ENCODE measurements around the gene ATXN7. TPM values are rescaled to one million over a fixed set of nuclear protein-coding genes. Genes with fewer than 3 reads are reported as not detected.

Gene ATXN7
- total RNA-seq, 2 experiments from 2014 or later = 289 to 304 TPM

GRCh38 chr3:64037084-64037483 is 173.4 kb downstream of the ATXN7 start:
- no peaks in the 10 kb centered on the region for H3K4me1 ChIP-seq (ENCODE audit: insufficient read depth, low read length)
- no peaks in the 10 kb centered on the region for H3K9me3 ChIP-seq (ENCODE audit: control insufficient read depth in 1 of 2, insufficient read depth in 1 of 2, low read length in 2 of 2)
- Mint-ChIP-seq H3K27ac (no peak overlapping the region), H3K9me3 (no peaks in the 10 kb centered on the region), H3K36me3 (ENCODE audit: low read depth) (no peaks in the 10 kb centered on the region), H3K27me3 (peaks cover 25% of the 10 kb centered on the region), H3K4me1 (ENCODE audit: low read depth) (no peaks in the 10 kb centered on the region), H3K4me3 (no peak overlapping the region)
- H3K36me3 ChIP-seq (ENCODE audit: insufficient read depth, low read length) = no peaks in the 10 kb centered on the region
- DNase-seq (no peak), ATAC-seq (ENCODE audit: poor library complexity) (no peak)
- POLR2A ChIA-PET = no interaction called here
- intact Hi-C loops (cut with DNase I, micrococcal nuclease) = no loop called here
- H3K4me3 ChIP-seq (ENCODE audit: low read length) = no peak overlapping the region
- no peak for TF ChIP-seq CTCF (IDR thresholded peaks at IDR 0.05)
- CTCF ChIA-PET = no interaction called here
- H3K27ac ChIP-seq (ENCODE audit: low read depth in 1 of 2, low read length in 2 of 2) = no peak overlapping the region
- peaks cover 0 to 2% of the 10 kb centered on the region in 2 experiments for H3K27me3 ChIP-seq (ENCODE audit: control insufficient read depth in 1 of 2, insufficient read depth in 2 of 2, low read length in 2 of 2)

GRCh38 chr3:64038253-64038767 is 174.6 kb downstream of the ATXN7 start:
- CTCF ChIA-PET = interaction anchor here (1.4 kb wide), 1 partner anchor 15 kb away, joined by 3 read pairs; the partner anchor contains the start of gene PSMD6
- POLR2A ChIA-PET = no interaction called here
- H3K4me1 ChIP-seq (ENCODE audit: insufficient read depth, low read length) = no peaks in the 10 kb centered on the region
- H3K27me3 ChIP-seq (ENCODE audit: control insufficient read depth in 1 of 2, insufficient read depth in 2 of 2, low read length in 2 of 2) = peaks cover 2 to 6% of the 10 kb centered on the region in 2 experiments
- Mint-ChIP-seq H3K36me3 (ENCODE audit: low read depth) (no peaks in the 10 kb centered on the region), H3K27ac (no peak overlapping the region), H3K9me3 (no peaks in the 10 kb centered on the region), H3K4me3 (no peak overlapping the region), H3K4me1 (ENCODE audit: low read depth) (no peaks in the 10 kb centered on the region), H3K27me3 (peaks cover 32% of the 10 kb centered on the region)
- ATAC-seq (ENCODE audit: poor library complexity) (no peak), DNase-seq (no peak)
- H3K4me3 ChIP-seq (ENCODE audit: low read length) = no peak overlapping the region
- intact Hi-C loops (cut with DNase I, micrococcal nuclease) = no loop called here
- H3K36me3 ChIP-seq (ENCODE audit: insufficient read depth, low read length) = no peaks in the 10 kb centered on the region
- TF ChIP-seq CTCF (IDR thresholded peaks at IDR 0.05) = no peak
- H3K27ac ChIP-seq (ENCODE audit: low read depth in 1 of 2, low read length in 2 of 2) = no peak overlapping the region
- no peaks in the 10 kb centered on the region for H3K9me3 ChIP-seq (ENCODE audit: control insufficient read depth in 1 of 2, insufficient read depth in 1 of 2, low read length in 2 of 2)

- Mint-ChIP-seq H3K4me1 (ENCODE audit: low read depth) (no peaks in the 10 kb centered on the region), H3K4me3 (no peak overlapping the region), H3K36me3 (ENCODE audit: low read depth) (no peaks in the 10 kb centered on the region), H3K9me3 (no peaks in the 10 kb centered on the region), H3K27ac (no peak overlapping the region), H3K27me3 (peaks cover 38% of the 10 kb centered on the region)
- peaks cover 2 to 6% of the 10 kb centered on the region in 2 experiments for H3K27me3 ChIP-seq (ENCODE audit: control insufficient read depth in 1 of 2, insufficient read depth in 2 of 2, low read length in 2 of 2)
- CTCF ChIA-PET = interaction anchor here (1.4 kb wide), 1 partner anchor 16 kb away, joined by 3 read pairs; the partner anchor contains the start of gene PSMD6
- POLR2A ChIA-PET = no interaction called here
- H3K36me3 ChIP-seq (ENCODE audit: insufficient read depth, low read length) = no peaks in the 10 kb centered on the region
- no peak for TF ChIP-seq CTCF (IDR thresholded peaks at IDR 0.05)
- no peak overlapping the region for H3K4me3 ChIP-seq (ENCODE audit: low read length)
- H3K27ac ChIP-seq (ENCODE audit: low read depth in 1 of 2, low read length in 2 of 2) = no peak overlapping the region
- ATAC-seq (ENCODE audit: poor library complexity) (no peak), DNase-seq (no peak)
- intact Hi-C loops (cut with DNase I, micrococcal nuclease) = no loop called here
- H3K4me1 ChIP-seq (ENCODE audit: insufficient read depth, low read length) = no peaks in the 10 kb centered on the region
- no peaks in the 10 kb centered on the region for H3K9me3 ChIP-seq (ENCODE audit: control insufficient read depth in 1 of 2, insufficient read depth in 1 of 2, low read length in 2 of 2)
Observed at GRCh38 chr3:64039332-64039731, 175.7 kb downstream of the ATXN7 start.

All from CD4-positive, alpha-beta T cell (primary cell).